ENCODE measurements around the gene SYNE1. TPM values are rescaled to one million over a fixed set of nuclear protein-coding genes. Genes with fewer than 3 reads are reported as not detected.

The SYNE1 gene
- total and polyA plus RNA-seq, 9 donors, result 70.4 to 279 (median 154) TPM

DNA sequence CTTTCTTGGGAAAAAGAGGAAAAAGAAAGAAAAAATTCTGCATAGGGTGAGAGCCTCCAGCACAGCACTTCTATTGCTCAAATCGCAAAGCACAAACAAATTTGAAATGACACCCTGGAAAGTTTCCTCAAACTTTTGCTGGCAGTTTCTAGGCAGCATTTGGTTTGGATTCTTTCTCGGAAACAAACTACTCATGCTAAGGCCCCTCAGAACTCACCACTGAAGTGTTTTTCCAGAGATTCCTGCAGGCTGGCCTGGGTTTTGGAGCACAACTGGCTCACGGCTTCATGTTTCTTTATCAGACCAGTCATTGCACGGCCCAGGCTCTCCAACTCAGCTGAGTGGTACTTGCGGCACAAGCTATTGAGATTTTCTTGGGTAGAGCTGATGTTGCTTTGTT, 237.8 kb downstream of the SYNE1 start:
- intact Hi-C loops (cut with DNase I), result no loop called here
- no peak for DNase-seq
- H3K36me3 ChIP-seq, result no peaks in the 10 kb centered on the region
- H3K4me3 ChIP-seq, result no peak overlapping the region
- no peak overlapping the region for H3K27ac ChIP-seq
- TF ChIP-seq, protein P1, sequence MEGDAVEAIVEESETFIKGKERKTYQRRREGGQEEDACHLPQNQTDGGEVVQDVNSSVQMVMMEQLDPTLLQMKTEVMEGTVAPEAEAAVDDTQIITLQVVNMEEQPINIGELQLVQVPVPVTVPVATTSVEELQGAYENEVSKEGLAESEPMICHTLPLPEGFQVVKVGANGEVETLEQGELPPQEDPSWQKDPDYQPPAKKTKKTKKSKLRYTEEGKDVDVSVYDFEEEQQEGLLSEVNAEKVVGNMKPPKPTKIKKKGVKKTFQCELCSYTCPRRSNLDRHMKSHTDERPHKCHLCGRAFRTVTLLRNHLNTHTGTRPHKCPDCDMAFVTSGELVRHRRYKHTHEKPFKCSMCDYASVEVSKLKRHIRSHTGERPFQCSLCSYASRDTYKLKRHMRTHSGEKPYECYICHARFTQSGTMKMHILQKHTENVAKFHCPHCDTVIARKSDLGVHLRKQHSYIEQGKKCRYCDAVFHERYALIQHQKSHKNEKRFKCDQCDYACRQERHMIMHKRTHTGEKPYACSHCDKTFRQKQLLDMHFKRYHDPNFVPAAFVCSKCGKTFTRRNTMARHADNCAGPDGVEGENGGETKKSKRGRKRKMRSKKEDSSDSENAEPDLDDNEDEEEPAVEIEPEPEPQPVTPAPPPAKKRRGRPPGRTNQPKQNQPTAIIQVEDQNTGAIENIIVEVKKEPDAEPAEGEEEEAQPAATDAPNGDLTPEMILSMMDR (IDR thresholded peaks at IDR 0.05), result no peak
- no peak for TF ChIP-seq POLR2A (IDR thresholded peaks at IDR 0.05)
- TF ChIP-seq EP300 (IDR thresholded peaks at IDR 0.05), result no peak
- H3K4me1 ChIP-seq (ENCODE audit: insufficient read depth), result no peaks in the 10 kb centered on the region
- WGBS, 3 donors, result 72 to 89% (median 88%) methylated on average over 5 of the region's 5 CpGs
- no peaks in the 10 kb centered on the region for H3K27me3 ChIP-seq
- no peaks in the 10 kb centered on the region for H3K9me3 ChIP-seq

DNA sequence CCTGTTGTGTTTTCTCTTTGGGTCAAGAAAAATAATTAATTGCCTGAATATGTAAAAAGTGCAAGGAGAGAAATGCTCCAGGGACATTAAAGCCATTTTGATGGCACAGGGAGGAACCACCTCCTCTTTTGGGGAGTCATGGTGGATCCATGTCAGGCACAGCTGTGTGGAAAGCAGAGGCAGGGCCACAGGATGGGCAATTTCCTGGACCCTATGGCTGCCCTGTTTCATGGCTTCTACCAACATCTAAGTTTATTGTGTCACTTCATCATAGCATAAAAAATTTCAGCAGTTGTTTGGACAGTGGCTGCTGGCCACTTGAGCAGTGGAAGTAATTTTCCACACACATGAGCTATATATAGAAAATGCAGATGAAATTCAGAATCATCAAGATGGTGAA, 238.2 kb downstream of the SYNE1 start:
- H3K9me3 ChIP-seq, result no peaks in the 10 kb centered on the region
- no peak overlapping the region for H3K4me3 ChIP-seq
- no peaks in the 10 kb centered on the region for H3K36me3 ChIP-seq
- TF ChIP-seq POLR2A (IDR thresholded peaks at IDR 0.05), result no peak
- TF ChIP-seq, protein P1 (IDR thresholded peaks at IDR 0.05), result no peak
- no peak for TF ChIP-seq EP300 (IDR thresholded peaks at IDR 0.05)
- intact Hi-C loops (cut with DNase I), result no loop called here
- H3K27ac ChIP-seq, result no peak overlapping the region
- no peaks in the 10 kb centered on the region for H3K4me1 ChIP-seq (ENCODE audit: insufficient read depth)
- no peaks in the 10 kb centered on the region for H3K27me3 ChIP-seq
- no peak for DNase-seq

DNA sequence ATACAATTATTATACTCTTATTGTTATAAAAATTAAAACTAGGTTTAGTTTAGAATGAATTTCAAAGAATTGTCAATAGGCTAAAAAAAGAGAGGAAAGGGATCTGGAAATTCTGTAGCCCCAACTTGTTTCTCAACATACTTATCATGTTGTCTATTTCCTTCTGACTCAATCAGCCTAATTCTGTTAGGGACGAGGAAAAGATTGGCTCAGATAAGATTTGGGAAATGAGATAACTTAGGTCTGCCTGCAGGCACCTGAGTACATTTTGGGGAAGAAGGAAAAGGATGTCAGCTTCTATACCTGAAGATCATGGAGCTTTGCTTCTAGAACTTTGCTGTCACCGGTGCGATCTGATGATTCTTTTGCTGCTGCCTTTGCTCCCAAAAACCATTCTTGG, 238.8 kb downstream of the SYNE1 start:
- WGBS, 3 donors, result 82 to 84% (median 83%) methylated on average over 3 of the region's 3 CpGs
- no peak overlapping the region for H3K27ac ChIP-seq
- no peaks in the 10 kb centered on the region for H3K27me3 ChIP-seq
- H3K36me3 ChIP-seq, result no peaks in the 10 kb centered on the region
- intact Hi-C loops (cut with DNase I), result no loop called here
- TF ChIP-seq POLR2A (IDR thresholded peaks at IDR 0.05) (no peak), EP300 (IDR thresholded peaks at IDR 0.05) (no peak)
- TF ChIP-seq, protein P1 (IDR thresholded peaks at IDR 0.05), result no peak
- H3K9me3 ChIP-seq, result no peaks in the 10 kb centered on the region
- DNase-seq, result no peak
- no peaks in the 10 kb centered on the region for H3K4me1 ChIP-seq (ENCODE audit: insufficient read depth)
- no peak overlapping the region for H3K4me3 ChIP-seq

DNA sequence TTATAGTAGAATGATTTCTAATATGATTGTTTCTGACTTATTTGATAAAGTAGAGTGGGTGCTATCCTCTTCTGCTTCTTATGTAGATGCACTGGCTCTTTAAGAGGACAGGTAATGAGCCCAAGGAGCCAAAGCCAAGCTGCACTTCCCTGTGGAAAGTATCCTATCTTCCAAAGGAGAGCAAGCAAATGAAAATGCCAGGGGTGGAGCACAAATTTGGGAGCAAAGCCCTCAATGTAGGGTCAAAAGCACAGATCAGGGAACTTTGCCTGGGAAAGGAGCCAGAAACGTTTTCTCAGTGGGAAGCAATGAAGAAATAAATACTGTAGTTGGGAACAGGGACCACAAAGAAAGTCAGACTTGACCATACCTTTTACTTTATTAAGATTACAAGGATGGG, 242.9 kb downstream of the SYNE1 start:
- DNase-seq, result no peak
- intact Hi-C loops (cut with DNase I), result no loop called here
- WGBS, 3 donors, result 15 to 31% (median 27%) methylated on average over 1 of the region's 1 CpG
- H3K4me1 ChIP-seq (ENCODE audit: insufficient read depth), result no peaks in the 10 kb centered on the region
- no peak for TF ChIP-seq EP300 (IDR thresholded peaks at IDR 0.05)
- TF ChIP-seq POLR2A (IDR thresholded peaks at IDR 0.05), result no peak
- TF ChIP-seq, protein P1 (IDR thresholded peaks at IDR 0.05), result no peak
- H3K36me3 ChIP-seq, result no peaks in the 10 kb centered on the region
- H3K4me3 ChIP-seq, result no peak overlapping the region
- H3K27ac ChIP-seq, result no peak overlapping the region
- H3K9me3 ChIP-seq, result no peaks in the 10 kb centered on the region
- no peaks in the 10 kb centered on the region for H3K27me3 ChIP-seq

Measured in ovary (tissue), 9 donors.